Neural cell (in vitro differentiated cells): ENCODE data around the gene APBB2. TPM values are rescaled to one million over a fixed set of nuclear protein-coding genes. Genes with fewer than 3 reads are reported as not detected.

Experiments
- H2AFZ ChIP-seq: fragments of 200-600, 300-800 bp; sonication (generic), shearing (Covaris generic); 2 replicates; pipeline ENCODE4 v1.6.0; 2014; ENCODE audit warnings: low read depth, mild to moderate bottlenecking, antibody characterized with exemption, low read length, moderate library complexity
- H3F3A ChIP-seq: fragments of 200-600 bp; shearing (Covaris generic); 2 replicates; pipeline ENCODE4 v1.6.1; 2016; ENCODE audit warnings: mild to moderate bottlenecking, moderate library complexity, mixed read lengths, antibody characterized with exemption, low read length; ENCODE audit not compliant: insufficient read depth, poor library complexity, severe bottlenecking
- H3K27ac ChIP-seq: fragments of 200-600, 300-800 bp; sonication (generic), shearing (Covaris generic); 2 replicates; pipeline ENCODE4 v1.5.1; 2014; ENCODE audit warnings: mild to moderate bottlenecking, low read length, moderate library complexity
- H3K27me3 ChIP-seq: fragments of 300-800, 200-600 bp; sonication (generic), shearing (Covaris generic); 2 replicates; pipeline ENCODE4 v1.6.0; 2014; ENCODE audit warnings: mild to moderate bottlenecking, low read depth, low read length, moderate library complexity; ENCODE audit not compliant: insufficient read depth
- H3K36me3 ChIP-seq: fragments of 300-800, 200-600 bp; sonication (generic), shearing (Covaris generic); 2 replicates; pipeline ENCODE4 v1.5.1; 2014; ENCODE audit warnings: mild to moderate bottlenecking, antibody characterized with exemption, low read length, moderate library complexity; ENCODE audit not compliant: insufficient read depth
- H3K4me2 ChIP-seq: fragments of 300-800, 200-600 bp; sonication (generic), shearing (Covaris generic); 2 replicates; pipeline ENCODE4 v1.6.0; 2014; ENCODE audit warnings: mild to moderate bottlenecking, low read length
- H3K4me3 ChIP-seq: fragments of 300-800, 200-600 bp; sonication (generic), shearing (Covaris generic); 2 replicates; pipeline ENCODE4 v1.5.1; 2014; ENCODE audit warnings: mild to moderate bottlenecking, low read length, moderate library complexity
- H3K79me2 ChIP-seq: fragments of 200-600 bp; shearing (Covaris generic); replicated peaks from 2 replicates; pipeline ENCODE4 v1.6.0; 2014; ENCODE audit warnings: mild to moderate bottlenecking, low read length, moderate library complexity; ENCODE audit not compliant: insufficient read depth
- H3K9ac ChIP-seq: fragments of 300-800, 200-600 bp; sonication (generic), shearing (Covaris generic); 2 replicates; pipeline ENCODE4 v1.6.1; 2016; ENCODE audit warnings: mild to moderate bottlenecking, low read length, mixed read lengths
- H3K9me2 ChIP-seq: fragments of 200-600 bp; shearing (Covaris generic); 2 replicates; pipeline ENCODE4 v1.6.1; 2016; ENCODE audit warnings: mild to moderate bottlenecking, low read length, mixed read lengths; ENCODE audit not compliant: insufficient read depth
- H3K9me3 ChIP-seq: fragments of 200-600, 300-800 bp; sonication (generic), shearing (Covaris generic); 2 replicates; pipeline ENCODE4 v1.6.1; 2016; ENCODE audit warnings: mild to moderate bottlenecking, mixed run types, low read length, moderate library complexity, mixed read lengths
- H4K20me1 ChIP-seq: fragments of 200-600 bp; shearing (Covaris generic); 2 replicates; pipeline ENCODE4 v1.6.1; 2016; ENCODE audit warnings: mild to moderate bottlenecking, mixed run types; ENCODE audit not compliant: insufficient read depth
- CTCF ChIP-seq: fragments of 450-650 bp; IDR thresholded peaks from 2 replicates; pipeline ENCODE4 v1.5.1; 2014; ENCODE audit warnings: antibody characterized with exemption, mild to moderate bottlenecking, moderate library complexity; ENCODE audit not compliant: poor library complexity, severe bottlenecking
- EP300 ChIP-seq: fragments of 450-650 bp; conservative IDR thresholded peaks from 2 replicates; pipeline ENCODE4 v1.6.1; 2014; ENCODE audit warnings: antibody characterized with exemption, mild to moderate bottlenecking, moderate library complexity; ENCODE audit not compliant: poor library complexity, severe bottlenecking
- EZH2 ChIP-seq: fragments of 200-600, 300-800 bp; shearing (Covaris generic), sonication (generic); IDR thresholded peaks from 2 replicates; pipeline ENCODE4 v1.6.1; 2014; ENCODE audit warnings: antibody characterized with exemption, low read length, borderline replicate concordance, mild to moderate bottlenecking; ENCODE audit not compliant: insufficient read depth, poor library complexity, severe bottlenecking
- MXI1 ChIP-seq: fragments of 450-650 bp; conservative IDR thresholded peaks from 2 replicates; pipeline ENCODE4 v1.6.1; 2014; ENCODE audit warnings: antibody characterized with exemption, mild to moderate bottlenecking; ENCODE audit not compliant: poor library complexity, severe bottlenecking
- POLR2AphosphoS5 ChIP-seq: IDR thresholded peaks from 2 replicates; pipeline ENCODE4 v1.6.1; 2012
- RAD21 ChIP-seq: fragments of 450-650 bp; conservative IDR thresholded peaks from 2 replicates; pipeline ENCODE4 v1.6.1; 2014; ENCODE audit warnings: antibody characterized with exemption, mild to moderate bottlenecking, moderate library complexity
- SMC3 ChIP-seq: fragments of 450-650 bp; conservative IDR thresholded peaks from 2 replicates; pipeline ENCODE4 v1.6.1; 2014; ENCODE audit warnings: antibody characterized with exemption, mild to moderate bottlenecking, moderate library complexity; ENCODE audit not compliant: poor library complexity
- polyA plus RNA-seq: library from polyadenylated mRNA; depleted of rRNA; stranded (reverse); fragments of >200 nt; gene quantifications from 2 replicates; pipeline ENCODE4 v1.2.3, GENCODE V29; 2014
- TF ChIP-seq, protein P1 (sequence below): IDR thresholded peaks from 2 replicates; pipeline ENCODE4 v1.6.1; 2012; ENCODE audit warnings: borderline replicate concordance

APBB2 gene
- polyA plus RNA-seq, 1 donor from 2014 or later: 41.9 TPM

DNA sequence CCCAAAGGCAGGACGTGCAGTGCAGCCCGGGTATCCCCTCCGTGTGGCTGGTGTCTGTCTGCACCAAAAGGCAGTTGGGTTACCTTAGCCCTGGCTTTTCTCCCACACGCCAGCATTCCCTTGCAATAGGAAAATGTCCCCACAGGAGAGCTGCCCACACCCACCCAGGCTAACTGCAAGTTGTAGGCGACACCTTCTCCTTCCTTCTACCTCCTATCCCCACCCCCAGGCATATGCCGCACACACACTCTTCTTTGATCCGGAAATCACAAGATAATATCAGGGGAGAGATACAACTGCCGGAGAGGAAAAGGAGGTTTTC, 444 bp upstream of the APBB2 start:
- H2AFZ ChIP-seq: no peak overlapping the region
- no peaks in the 10 kb centered on the region for H3K9me2 ChIP-seq
- H3K9ac ChIP-seq: peak overlapping the region; percentile 48
- H3K27me3 ChIP-seq: no peaks in the 10 kb centered on the region
- H3F3A ChIP-seq: no peaks in the 10 kb centered on the region
- peak overlapping the region; percentile 25 for H3K4me2 ChIP-seq
- H3K4me3 ChIP-seq: peak overlapping the region; percentile 72
- H3K9me3 ChIP-seq: no peaks in the 10 kb centered on the region
- no peaks in the 10 kb centered on the region for H3K36me3 ChIP-seq
- H3K27ac ChIP-seq: peak overlapping the region; percentile 50
- H4K20me1 ChIP-seq: no peaks in the 10 kb centered on the region
- H3K79me2 ChIP-seq: peaks cover 10% of the 10 kb centered on the region
- TF ChIP-seq CTCF: peak; percentile 74
- TF ChIP-seq, protein P1, sequence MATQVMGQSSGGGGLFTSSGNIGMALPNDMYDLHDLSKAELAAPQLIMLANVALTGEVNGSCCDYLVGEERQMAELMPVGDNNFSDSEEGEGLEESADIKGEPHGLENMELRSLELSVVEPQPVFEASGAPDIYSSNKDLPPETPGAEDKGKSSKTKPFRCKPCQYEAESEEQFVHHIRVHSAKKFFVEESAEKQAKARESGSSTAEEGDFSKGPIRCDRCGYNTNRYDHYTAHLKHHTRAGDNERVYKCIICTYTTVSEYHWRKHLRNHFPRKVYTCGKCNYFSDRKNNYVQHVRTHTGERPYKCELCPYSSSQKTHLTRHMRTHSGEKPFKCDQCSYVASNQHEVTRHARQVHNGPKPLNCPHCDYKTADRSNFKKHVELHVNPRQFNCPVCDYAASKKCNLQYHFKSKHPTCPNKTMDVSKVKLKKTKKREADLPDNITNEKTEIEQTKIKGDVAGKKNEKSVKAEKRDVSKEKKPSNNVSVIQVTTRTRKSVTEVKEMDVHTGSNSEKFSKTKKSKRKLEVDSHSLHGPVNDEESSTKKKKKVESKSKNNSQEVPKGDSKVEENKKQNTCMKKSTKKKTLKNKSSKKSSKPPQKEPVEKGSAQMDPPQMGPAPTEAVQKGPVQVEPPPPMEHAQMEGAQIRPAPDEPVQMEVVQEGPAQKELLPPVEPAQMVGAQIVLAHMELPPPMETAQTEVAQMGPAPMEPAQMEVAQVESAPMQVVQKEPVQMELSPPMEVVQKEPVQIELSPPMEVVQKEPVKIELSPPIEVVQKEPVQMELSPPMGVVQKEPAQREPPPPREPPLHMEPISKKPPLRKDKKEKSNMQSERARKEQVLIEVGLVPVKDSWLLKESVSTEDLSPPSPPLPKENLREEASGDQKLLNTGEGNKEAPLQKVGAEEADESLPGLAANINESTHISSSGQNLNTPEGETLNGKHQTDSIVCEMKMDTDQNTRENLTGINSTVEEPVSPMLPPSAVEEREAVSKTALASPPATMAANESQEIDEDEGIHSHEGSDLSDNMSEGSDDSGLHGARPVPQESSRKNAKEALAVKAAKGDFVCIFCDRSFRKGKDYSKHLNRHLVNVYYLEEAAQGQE: no peak

DNA sequence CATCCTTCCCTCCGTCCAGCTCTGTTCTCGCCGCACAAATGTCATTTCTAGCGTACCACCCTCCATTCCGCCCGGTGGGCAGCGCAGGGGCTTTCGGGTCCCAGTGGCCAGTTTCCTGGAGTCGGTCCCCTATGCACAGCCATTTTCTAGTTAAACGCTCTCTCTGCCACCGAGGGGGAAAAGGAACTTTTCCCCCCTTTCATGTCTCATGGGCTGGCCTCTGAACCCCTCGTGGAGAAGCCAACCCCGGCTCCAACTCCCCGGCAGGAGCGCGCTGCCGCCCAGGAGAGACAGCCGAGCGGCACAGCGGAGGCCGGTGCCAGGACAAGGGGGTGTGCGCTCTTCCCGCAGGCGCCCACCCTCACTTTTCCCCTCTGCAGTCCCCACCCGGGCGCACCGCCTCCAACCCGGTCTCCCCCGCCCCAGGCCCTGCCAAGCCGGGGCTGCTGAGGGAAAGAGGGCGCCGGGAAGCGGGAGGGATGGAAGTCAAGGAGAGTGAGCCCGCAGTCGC, 662 bp downstream of the APBB2 start:
- Histone ChIP-seq H3K27ac (peak overlapping the region; percentile 79), H3K4me3 (peak overlapping the region; percentile 72), H3K4me2 (peak overlapping the region; percentile 10), H3K27me3 (no peaks in the 10 kb centered on the region), H2AFZ (peak overlapping the region; percentile 4), H4K20me1 (no peaks in the 10 kb centered on the region), H3K9me2 (no peaks in the 10 kb centered on the region), H3K79me2 (peaks cover 10% of the 10 kb centered on the region), H3K9ac (peak overlapping the region; percentile 83), H3K36me3 (no peaks in the 10 kb centered on the region), H3F3A (no peaks in the 10 kb centered on the region), H3K9me3 (no peaks in the 10 kb centered on the region)
- TF ChIP-seq EP300 (no peak), SMC3 (no peak), CTCF (no peak), RAD21 (peak; percentile 5), POLR2AphosphoS5 (peak; percentile 34), MXI1 (no peak), EZH2 (no peak)
